Measurements from ENCODE around the gene AGTR2. TPM values are rescaled to one million over a fixed set of nuclear protein-coding genes. Genes with fewer than 3 reads are reported as not detected.

The AGTR2 gene
- polyA plus RNA-seq, 2 of the 4 experiments (the other 2 are of a cell fraction), result not detected

DNA sequence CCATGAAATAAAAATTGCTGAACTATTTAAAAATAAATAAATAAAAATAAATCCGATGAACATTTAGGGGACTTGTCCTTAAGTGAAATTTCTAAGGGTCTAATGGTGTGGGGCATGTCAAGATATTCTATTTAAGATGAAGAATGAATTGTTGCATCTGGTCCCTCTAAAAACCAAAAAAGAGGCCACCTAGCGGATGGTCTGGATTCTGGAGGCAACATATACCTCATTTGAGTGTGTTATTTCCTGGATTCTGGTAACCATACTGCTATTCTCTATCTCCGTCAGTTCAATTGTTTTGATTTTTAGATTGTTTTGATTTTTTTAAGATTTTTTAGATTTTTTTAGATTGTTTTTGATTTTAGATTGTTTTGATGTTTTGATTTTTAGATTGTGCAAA, 28.3 kb downstream of the AGTR2 start:
- H3K4me1 ChIP-seq, result no peaks in the 10 kb centered on the region
- DNase-seq (ENCODE audit: low read depth in 1 of 2, low spot score in 1 of 2), result peak in 1 of 2 experiments; percentile 1
- POLR2A ChIA-PET, result no interaction called here
- H3K4me3 ChIP-seq, result no peak overlapping the region
- no peak overlapping the region for H3K27ac ChIP-seq
- TF ChIP-seq EHF (CRISPR knock-in tag; IDR thresholded peaks at IDR 0.05) (no peak), NPAS2 (CRISPR knock-in tag; IDR thresholded peaks at IDR 0.05; ENCODE audit: borderline replicate concordance) (no peak), TP53 (CRISPR knock-in tag; IDR thresholded peaks at IDR 0.05) (no peak), JUN (IDR thresholded peaks at IDR 0.05) (no peak), CEBPB (IDR thresholded peaks at IDR 0.05) (no peak), RFX5 (IDR thresholded peaks at IDR 0.05) (no peak), ZC3H11A (IDR thresholded peaks at IDR 0.05) (no peak)
- TF ChIP-seq, protein P1, sequence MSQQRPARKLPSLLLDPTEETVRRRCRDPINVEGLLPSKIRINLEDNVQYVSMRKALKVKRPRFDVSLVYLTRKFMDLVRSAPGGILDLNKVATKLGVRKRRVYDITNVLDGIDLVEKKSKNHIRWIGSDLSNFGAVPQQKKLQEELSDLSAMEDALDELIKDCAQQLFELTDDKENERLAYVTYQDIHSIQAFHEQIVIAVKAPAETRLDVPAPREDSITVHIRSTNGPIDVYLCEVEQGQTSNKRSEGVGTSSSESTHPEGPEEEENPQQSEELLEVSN (IDR thresholded peaks at IDR 0.05; ENCODE audit: borderline replicate concordance, low read depth), result no peak
- TF ChIP-seq, protein P2, sequence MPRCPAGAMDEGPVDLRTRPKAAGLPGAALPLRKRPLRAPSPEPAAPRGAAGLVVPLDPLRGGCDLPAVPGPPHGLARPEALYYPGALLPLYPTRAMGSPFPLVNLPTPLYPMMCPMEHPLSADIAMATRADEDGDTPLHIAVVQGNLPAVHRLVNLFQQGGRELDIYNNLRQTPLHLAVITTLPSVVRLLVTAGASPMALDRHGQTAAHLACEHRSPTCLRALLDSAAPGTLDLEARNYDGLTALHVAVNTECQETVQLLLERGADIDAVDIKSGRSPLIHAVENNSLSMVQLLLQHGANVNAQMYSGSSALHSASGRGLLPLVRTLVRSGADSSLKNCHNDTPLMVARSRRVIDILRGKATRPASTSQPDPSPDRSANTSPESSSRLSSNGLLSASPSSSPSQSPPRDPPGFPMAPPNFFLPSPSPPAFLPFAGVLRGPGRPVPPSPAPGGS (IDR thresholded peaks at IDR 0.05), result no peak
- TF ChIP-seq, protein P3, sequence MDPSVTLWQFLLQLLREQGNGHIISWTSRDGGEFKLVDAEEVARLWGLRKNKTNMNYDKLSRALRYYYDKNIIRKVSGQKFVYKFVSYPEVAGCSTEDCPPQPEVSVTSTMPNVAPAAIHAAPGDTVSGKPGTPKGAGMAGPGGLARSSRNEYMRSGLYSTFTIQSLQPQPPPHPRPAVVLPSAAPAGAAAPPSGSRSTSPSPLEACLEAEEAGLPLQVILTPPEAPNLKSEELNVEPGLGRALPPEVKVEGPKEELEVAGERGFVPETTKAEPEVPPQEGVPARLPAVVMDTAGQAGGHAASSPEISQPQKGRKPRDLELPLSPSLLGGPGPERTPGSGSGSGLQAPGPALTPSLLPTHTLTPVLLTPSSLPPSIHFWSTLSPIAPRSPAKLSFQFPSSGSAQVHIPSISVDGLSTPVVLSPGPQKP (IDR thresholded peaks at IDR 0.05; ENCODE audit: low read depth, low read length), result no peak
- TF ChIP-seq, protein P4, sequence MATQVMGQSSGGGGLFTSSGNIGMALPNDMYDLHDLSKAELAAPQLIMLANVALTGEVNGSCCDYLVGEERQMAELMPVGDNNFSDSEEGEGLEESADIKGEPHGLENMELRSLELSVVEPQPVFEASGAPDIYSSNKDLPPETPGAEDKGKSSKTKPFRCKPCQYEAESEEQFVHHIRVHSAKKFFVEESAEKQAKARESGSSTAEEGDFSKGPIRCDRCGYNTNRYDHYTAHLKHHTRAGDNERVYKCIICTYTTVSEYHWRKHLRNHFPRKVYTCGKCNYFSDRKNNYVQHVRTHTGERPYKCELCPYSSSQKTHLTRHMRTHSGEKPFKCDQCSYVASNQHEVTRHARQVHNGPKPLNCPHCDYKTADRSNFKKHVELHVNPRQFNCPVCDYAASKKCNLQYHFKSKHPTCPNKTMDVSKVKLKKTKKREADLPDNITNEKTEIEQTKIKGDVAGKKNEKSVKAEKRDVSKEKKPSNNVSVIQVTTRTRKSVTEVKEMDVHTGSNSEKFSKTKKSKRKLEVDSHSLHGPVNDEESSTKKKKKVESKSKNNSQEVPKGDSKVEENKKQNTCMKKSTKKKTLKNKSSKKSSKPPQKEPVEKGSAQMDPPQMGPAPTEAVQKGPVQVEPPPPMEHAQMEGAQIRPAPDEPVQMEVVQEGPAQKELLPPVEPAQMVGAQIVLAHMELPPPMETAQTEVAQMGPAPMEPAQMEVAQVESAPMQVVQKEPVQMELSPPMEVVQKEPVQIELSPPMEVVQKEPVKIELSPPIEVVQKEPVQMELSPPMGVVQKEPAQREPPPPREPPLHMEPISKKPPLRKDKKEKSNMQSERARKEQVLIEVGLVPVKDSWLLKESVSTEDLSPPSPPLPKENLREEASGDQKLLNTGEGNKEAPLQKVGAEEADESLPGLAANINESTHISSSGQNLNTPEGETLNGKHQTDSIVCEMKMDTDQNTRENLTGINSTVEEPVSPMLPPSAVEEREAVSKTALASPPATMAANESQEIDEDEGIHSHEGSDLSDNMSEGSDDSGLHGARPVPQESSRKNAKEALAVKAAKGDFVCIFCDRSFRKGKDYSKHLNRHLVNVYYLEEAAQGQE (IDR thresholded peaks at IDR 0.05), result no peak
- no peaks in the 10 kb centered on the region for H3K9me3 ChIP-seq
- no peak for ATAC-seq
- 53% methylated on average over 3 of the region's 3 CpGs for WGBS (ENCODE audit: missing lambda C conversion rate)
- no peak overlapping the region for H3K4me2 ChIP-seq
- CTCF ChIA-PET, result no interaction called here
- FAIRE-seq, result peak; percentile 86

DNA sequence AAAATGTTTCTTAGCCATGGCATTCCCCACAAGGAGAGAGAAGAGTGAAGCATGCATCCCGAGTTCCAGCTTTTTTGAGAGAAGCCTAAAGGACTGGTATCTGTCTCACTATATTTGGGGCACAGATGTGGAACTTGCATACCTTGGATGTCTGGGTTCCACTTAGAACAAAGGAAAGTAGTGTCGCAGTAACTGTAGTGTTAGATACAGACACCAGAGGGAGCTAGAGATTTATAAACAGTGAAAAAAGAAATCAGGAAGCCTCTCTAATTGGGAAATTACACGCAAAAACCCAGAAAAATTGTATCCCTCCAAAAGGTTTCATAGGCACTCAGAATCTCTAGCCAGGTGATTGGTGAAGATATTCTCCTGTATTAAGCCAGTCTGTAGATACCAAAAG, 34.4 kb downstream of the AGTR2 start:
- WGBS (ENCODE audit: missing lambda C conversion rate), result 7% methylated on average over 3 of the region's 3 CpGs
- FAIRE-seq, result peak; percentile 81

More for the DNA sequence above, 34.4 kb downstream of the AGTR2 start:
- CTCF ChIA-PET, result interaction anchor here (0.6 to 1.2 kb wide), 3 partner anchors 9 to 238 kb away, joined by 3 to 6 read pairs (median 3); no protein-coding TSS in a partner anchor
- H3K27ac ChIP-seq, result no peak overlapping the region
- DNase-seq (ENCODE audit: low read depth in 1 of 2, low spot score in 1 of 2) (peak; percentile 0 to 11), ATAC-seq (no peak)
- TF ChIP-seq, protein P5, sequence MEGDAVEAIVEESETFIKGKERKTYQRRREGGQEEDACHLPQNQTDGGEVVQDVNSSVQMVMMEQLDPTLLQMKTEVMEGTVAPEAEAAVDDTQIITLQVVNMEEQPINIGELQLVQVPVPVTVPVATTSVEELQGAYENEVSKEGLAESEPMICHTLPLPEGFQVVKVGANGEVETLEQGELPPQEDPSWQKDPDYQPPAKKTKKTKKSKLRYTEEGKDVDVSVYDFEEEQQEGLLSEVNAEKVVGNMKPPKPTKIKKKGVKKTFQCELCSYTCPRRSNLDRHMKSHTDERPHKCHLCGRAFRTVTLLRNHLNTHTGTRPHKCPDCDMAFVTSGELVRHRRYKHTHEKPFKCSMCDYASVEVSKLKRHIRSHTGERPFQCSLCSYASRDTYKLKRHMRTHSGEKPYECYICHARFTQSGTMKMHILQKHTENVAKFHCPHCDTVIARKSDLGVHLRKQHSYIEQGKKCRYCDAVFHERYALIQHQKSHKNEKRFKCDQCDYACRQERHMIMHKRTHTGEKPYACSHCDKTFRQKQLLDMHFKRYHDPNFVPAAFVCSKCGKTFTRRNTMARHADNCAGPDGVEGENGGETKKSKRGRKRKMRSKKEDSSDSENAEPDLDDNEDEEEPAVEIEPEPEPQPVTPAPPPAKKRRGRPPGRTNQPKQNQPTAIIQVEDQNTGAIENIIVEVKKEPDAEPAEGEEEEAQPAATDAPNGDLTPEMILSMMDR (IDR thresholded peaks at IDR 0.05), result peak; percentile 45
- TF ChIP-seq POLR2AphosphoS2 (conservative IDR thresholded peaks at IDR 0.05; ENCODE audit: low read length) (no peak), HEYL (CRISPR knock-in tag; IDR thresholded peaks at IDR 0.05) (no peak), MAZ (IDR thresholded peaks at IDR 0.05; ENCODE audit: borderline replicate concordance, low read depth, low read length) (no peak), SMC3 (IDR thresholded peaks at IDR 0.05) (peak; percentile 73), NFE2L2 (conservative IDR thresholded peaks at IDR 0.05; ENCODE audit: low read length) (no peak), NPAS2 (CRISPR knock-in tag; IDR thresholded peaks at IDR 0.05; ENCODE audit: borderline replicate concordance) (no peak), PHF8 (IDR thresholded peaks at IDR 0.05; ENCODE audit: borderline replicate concordance, low read depth) (no peak), FOSB (CRISPR knock-in tag; IDR thresholded peaks at IDR 0.05) (no peak), HOXA7 (CRISPR knock-in tag; IDR thresholded peaks at IDR 0.05) (no peak), RAD21 (conservative IDR thresholded peaks at IDR 0.05 in 1 of 2, IDR thresholded peaks at IDR 0.05 in 1 of 2) (peak; percentile 72 to 75), ZC3H11A (IDR thresholded peaks at IDR 0.05) (no peak), TP53 (CRISPR knock-in tag; IDR thresholded peaks at IDR 0.05) (no peak), ZSCAN20 (CRISPR knock-in tag; IDR thresholded peaks at IDR 0.05) (no peak), CBX2 (IDR thresholded peaks at IDR 0.05; ENCODE audit: borderline replicate concordance, low read depth) (no peak)
- TF ChIP-seq, protein P6, sequence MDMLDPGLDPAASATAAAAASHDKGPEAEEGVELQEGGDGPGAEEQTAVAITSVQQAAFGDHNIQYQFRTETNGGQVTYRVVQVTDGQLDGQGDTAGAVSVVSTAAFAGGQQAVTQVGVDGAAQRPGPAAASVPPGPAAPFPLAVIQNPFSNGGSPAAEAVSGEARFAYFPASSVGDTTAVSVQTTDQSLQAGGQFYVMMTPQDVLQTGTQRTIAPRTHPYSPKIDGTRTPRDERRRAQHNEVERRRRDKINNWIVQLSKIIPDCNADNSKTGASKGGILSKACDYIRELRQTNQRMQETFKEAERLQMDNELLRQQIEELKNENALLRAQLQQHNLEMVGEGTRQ (IDR thresholded peaks at IDR 0.05), result no peak
- no peaks in the 10 kb centered on the region for H3K9me3 ChIP-seq
- no peaks in the 10 kb centered on the region for H3K4me1 ChIP-seq
- POLR2A ChIA-PET, result no interaction called here
- no peak overlapping the region for H3K4me3 ChIP-seq
- H3K4me2 ChIP-seq, result no peak overlapping the region; the same call in 2 of the 3 replicates
